Measurements from ENCODE around the gene P4HTM.

The P4HTM gene

GRCh38 chr3:49012441-49013017 lies 22.5 kb downstream of the P4HTM start:
- no peak for DNase-seq

- no peak for DNase-seq
Measured at GRCh38 chr3:49013113-49013737, 23.2 kb downstream of the P4HTM start.

- peak; percentile 45 to 49 for DNase-seq
Measured at GRCh38 chr3:49013738-49014660, 24.0 kb downstream of the P4HTM start.

GRCh38 chr3:49015072-49015471 lies 25.0 kb downstream of the P4HTM start:
- no peak for DNase-seq

- no peak for DNase-seq
Measured at GRCh38 chr3:49015765-49016164, 25.7 kb downstream of the P4HTM start.

GRCh38 chr3:49016414-49017228 lies 26.6 kb downstream of the P4HTM start:
- DNase-seq = no peak

- DNase-seq = peak in 1 of 2 donors; percentile 49
Measured at GRCh38 chr3:49017229-49017970, 27.4 kb downstream of the P4HTM start.

GRCh38 chr3:49017971-49018706 lies 28.1 kb downstream of the P4HTM start, which contains the start of gene DALRD3:
Gene DALRD3 (minus strand): TSS chr3:49018580. CDS start chr3:49018564, 16 bp downstream.
- peak; percentile 53 to 66 for DNase-seq

GRCh38 chr3:49018707-49019006 lies 28.6 kb downstream of the P4HTM start:
- no peak for DNase-seq

GRCh38 chr3:49019941-49020329 lies 29.9 kb downstream of the P4HTM start:
- DNase-seq = peak; percentile 26 to 42

- peak; percentile 74 to 88 for DNase-seq
Measured at GRCh38 chr3:49020330-49021212, 30.5 kb downstream of the P4HTM start.

GRCh38 chr3:49021213-49021812 lies 31.3 kb downstream of the P4HTM start:
- peak; percentile 99 for DNase-seq

- peak; percentile 94 to 95 for DNase-seq
Measured at GRCh38 chr3:49021813-49022687, 32.0 kb downstream of the P4HTM start, which contains the start of gene NDUFAF3. Gene NDUFAF3 (plus strand): TSS chr3:49022121. CDS start chr3:49022145, 24 bp downstream.

- no peak for DNase-seq
Measured at GRCh38 chr3:49022688-49023171, 32.7 kb downstream of the P4HTM start.

- DNase-seq = no peak
Measured at GRCh38 chr3:49023775-49024174, 33.7 kb downstream of the P4HTM start.

- DNase-seq = no peak
Measured at GRCh38 chr3:49024449-49024848, 34.4 kb downstream of the P4HTM start.

GRCh38 chr3:49025005-49025792 lies 35.2 kb downstream of the P4HTM start:
- no peak for DNase-seq
